ENCODE measurements around the gene ECHS1. TPM values are rescaled to one million over a fixed set of nuclear protein-coding genes. Genes with fewer than 3 reads are reported as not detected.

The ECHS1 gene
- total RNA-seq, 1 experiment from 2014 or later = 90.7 TPM

DNA sequence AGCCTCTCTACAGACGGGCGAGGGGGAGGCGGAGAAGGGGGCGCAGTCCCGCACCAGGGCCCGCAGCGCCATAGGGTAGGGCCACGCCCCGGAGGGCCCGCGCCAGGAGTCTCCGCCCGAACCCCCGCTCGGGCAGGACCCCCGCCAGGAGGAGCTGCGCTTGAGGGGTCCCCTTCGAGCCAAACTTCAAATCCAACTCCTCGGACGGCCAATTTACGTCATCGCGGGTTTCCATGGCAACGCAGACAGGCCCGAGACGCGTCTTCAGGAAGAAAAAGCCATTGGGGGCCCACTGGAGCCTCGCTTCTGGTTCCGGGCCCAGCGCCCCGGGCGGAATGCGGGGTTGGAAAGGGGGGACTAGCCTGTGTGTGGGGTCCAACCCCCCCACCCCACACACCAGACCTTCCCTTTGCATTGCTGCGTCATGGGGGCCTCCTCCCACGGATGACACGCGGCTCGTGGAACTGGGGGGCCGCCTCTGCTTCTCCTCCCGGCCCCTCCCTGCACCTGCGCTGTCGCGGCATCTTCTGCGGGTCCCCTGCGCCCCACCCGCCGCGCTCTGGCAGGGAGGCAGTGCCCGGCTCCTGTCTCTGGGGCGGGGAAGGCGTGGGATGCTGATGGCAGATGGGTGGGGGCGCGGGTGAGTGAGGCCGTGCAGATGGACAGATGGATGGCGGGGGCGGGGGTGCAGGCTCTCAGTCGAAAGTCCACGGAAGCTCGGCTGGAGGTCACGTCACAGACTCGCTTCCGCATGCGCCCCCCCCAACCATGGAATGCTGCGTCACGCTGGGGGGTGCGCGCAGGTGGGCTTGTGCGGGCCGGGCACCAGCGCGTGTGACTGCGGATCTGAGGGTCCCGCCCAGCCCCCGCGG, 37.7 kb downstream of the ECHS1 start:
- no peak overlapping the region for H3K4me2 ChIP-seq

DNA sequence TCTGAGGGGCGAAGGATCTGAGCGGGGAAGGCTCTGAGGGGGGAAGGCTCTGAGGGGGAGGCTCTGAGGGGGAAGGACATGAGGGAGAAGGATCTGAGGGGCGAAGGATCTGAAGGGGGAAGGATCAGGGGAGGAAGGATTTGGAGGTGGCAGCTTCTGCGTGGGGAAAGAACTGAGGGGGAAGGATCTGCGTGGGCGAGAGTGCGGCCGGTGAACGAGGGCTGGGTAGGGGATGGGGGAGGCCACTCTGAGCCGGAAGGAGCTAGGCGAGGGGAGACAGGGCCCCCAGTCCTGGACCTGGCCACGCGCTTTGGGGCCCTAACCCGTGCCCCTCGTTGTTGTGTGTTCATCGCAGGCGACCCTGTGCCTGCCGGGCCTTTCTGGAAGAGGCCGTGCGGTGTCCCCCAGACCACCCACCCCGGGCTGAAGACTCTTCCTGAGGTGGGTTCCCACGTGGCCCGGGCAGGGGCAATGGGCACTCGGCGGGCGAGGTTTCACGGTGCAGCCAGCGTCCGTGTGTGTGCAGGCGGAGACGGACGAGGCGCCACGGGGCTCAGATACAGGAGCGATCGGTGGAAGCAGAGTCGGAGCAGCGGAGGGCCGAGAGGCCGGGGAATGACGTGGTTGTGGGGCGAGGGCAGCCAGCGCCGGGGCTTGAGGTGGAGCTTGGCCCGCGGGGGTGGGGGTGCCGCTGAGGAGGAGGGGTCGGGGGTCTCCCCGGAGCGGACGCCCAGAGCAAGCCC, 38.5 kb downstream of the ECHS1 start:
- DNase-seq = no peak
- no peak overlapping the region for H3K27ac ChIP-seq
- no peaks in the 10 kb centered on the region for H3K9me2 ChIP-seq (ENCODE audit: insufficient read depth)
- intact Hi-C loops (cut with micrococcal nuclease; ENCODE audit: unreplicated experiment) = no loop called here
- no peak overlapping the region for H2AFZ ChIP-seq
- H3K79me2 ChIP-seq (ENCODE audit: low read depth) = no peaks in the 10 kb centered on the region
- POLR2A ChIA-PET (ENCODE audit: unreplicated experiment) = no interaction called here
- no peak overlapping the region for H3K4me2 ChIP-seq
- H3K4me1 ChIP-seq (replicated peaks; ENCODE audit: insufficient read depth) = no peaks in the 10 kb centered on the region
- no TSS peak for BruUV-seq (replicated peaks)
- peaks cover 15% of the 10 kb centered on the region for H3K27me3 ChIP-seq (ENCODE audit: insufficient read depth, low read depth)
- CTCF ChIA-PET = no interaction called here
- no peak overlapping the region for H3K4me3 ChIP-seq
- no peaks in the 10 kb centered on the region for H4K20me1 ChIP-seq (ENCODE audit: insufficient read depth)
- TF ChIP-seq, protein P1, sequence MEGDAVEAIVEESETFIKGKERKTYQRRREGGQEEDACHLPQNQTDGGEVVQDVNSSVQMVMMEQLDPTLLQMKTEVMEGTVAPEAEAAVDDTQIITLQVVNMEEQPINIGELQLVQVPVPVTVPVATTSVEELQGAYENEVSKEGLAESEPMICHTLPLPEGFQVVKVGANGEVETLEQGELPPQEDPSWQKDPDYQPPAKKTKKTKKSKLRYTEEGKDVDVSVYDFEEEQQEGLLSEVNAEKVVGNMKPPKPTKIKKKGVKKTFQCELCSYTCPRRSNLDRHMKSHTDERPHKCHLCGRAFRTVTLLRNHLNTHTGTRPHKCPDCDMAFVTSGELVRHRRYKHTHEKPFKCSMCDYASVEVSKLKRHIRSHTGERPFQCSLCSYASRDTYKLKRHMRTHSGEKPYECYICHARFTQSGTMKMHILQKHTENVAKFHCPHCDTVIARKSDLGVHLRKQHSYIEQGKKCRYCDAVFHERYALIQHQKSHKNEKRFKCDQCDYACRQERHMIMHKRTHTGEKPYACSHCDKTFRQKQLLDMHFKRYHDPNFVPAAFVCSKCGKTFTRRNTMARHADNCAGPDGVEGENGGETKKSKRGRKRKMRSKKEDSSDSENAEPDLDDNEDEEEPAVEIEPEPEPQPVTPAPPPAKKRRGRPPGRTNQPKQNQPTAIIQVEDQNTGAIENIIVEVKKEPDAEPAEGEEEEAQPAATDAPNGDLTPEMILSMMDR (conservative IDR thresholded peaks at IDR 0.05) = no peak
- no peak for TF ChIP-seq EZH2 (IDR thresholded peaks at IDR 0.05; ENCODE audit: low read depth)
- H3K36me3 ChIP-seq (ENCODE audit: low read depth) = no peaks in the 10 kb centered on the region
- no peaks in the 10 kb centered on the region for H3K9me3 ChIP-seq (ENCODE audit: insufficient read depth, low read depth)
- no peaks in the 10 kb centered on the region for H3F3A ChIP-seq (ENCODE audit: insufficient read depth, low read depth)

More for the DNA sequence above, 37.7 kb downstream of the ECHS1 start:
- no peaks in the 10 kb centered on the region for H3K9me2 ChIP-seq (ENCODE audit: insufficient read depth)
- POLR2A ChIA-PET (ENCODE audit: unreplicated experiment) = no interaction called here
- TF ChIP-seq, protein P1 (conservative IDR thresholded peaks at IDR 0.05) = no peak
- no peak for TF ChIP-seq EZH2 (IDR thresholded peaks at IDR 0.05; ENCODE audit: low read depth)
- H3K36me3 ChIP-seq (ENCODE audit: low read depth) = no peaks in the 10 kb centered on the region
- no peak overlapping the region for H3K27ac ChIP-seq
- no peak for DNase-seq
- no peaks in the 10 kb centered on the region for H3K9me3 ChIP-seq (ENCODE audit: insufficient read depth, low read depth)
- H3F3A ChIP-seq (ENCODE audit: insufficient read depth, low read depth) = no peaks in the 10 kb centered on the region
- H4K20me1 ChIP-seq (ENCODE audit: insufficient read depth) = no peaks in the 10 kb centered on the region
- CTCF ChIA-PET = no interaction called here
- no peaks in the 10 kb centered on the region for H3K79me2 ChIP-seq (ENCODE audit: low read depth)
- H3K27me3 ChIP-seq (ENCODE audit: insufficient read depth, low read depth) = peaks cover 15% of the 10 kb centered on the region
- intact Hi-C loops (cut with micrococcal nuclease; ENCODE audit: unreplicated experiment) = no loop called here
- no TSS peak for BruUV-seq (replicated peaks)
- no peak overlapping the region for H2AFZ ChIP-seq
- H3K4me1 ChIP-seq (replicated peaks; ENCODE audit: insufficient read depth) = no peaks in the 10 kb centered on the region
- no peak overlapping the region for H3K4me3 ChIP-seq

DNA sequence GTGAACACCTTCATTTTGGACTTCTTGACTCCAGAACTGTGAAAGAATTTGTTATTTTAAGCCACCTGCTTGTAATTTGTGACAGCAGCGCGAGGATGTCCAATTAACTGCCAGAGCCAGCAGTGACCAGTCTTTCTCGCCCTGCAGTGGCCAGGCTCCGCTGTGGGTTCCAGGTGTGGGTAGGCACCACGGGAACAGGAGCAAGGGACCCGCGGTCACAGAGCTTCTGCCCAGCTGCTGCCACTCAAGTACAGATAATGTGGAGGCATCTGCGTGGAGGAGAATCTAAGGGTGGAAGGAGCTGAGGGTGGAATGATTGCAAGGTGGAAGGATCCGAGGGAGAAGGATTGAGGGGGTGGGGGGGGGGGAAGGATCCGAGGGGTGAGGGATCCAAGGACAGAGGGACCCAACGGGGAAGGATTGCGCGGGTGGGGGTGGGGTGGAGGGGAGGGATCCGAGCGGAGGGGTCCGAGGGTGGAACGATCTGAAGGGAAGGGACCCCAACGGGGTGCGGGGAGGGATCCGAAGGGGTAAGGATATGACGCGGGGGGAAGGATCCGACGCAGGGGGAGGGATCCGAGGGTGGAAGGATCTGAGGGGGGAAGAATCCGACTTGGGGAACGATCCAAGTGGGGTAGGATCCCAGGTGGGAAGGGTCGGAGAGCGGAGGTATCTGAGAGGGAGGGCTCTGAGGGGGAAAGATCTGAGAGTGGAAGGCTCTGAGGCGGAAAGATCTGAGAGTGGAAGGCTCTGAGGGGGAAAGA, 40.0 kb downstream of the ECHS1 start:
- POLR2A ChIA-PET (ENCODE audit: unreplicated experiment) = no interaction called here
- H3K9me2 ChIP-seq (ENCODE audit: insufficient read depth) = no peaks in the 10 kb centered on the region
- intact Hi-C loops (cut with micrococcal nuclease; ENCODE audit: unreplicated experiment) = no loop called here
- H3K4me2 ChIP-seq = no peak overlapping the region
- H3K27ac ChIP-seq = no peak overlapping the region
- peaks cover 15% of the 10 kb centered on the region for H3K27me3 ChIP-seq (ENCODE audit: insufficient read depth, low read depth)
- no peaks in the 10 kb centered on the region for H3K36me3 ChIP-seq (ENCODE audit: low read depth)
- no peaks in the 10 kb centered on the region for H3K79me2 ChIP-seq (ENCODE audit: low read depth)
- no peak overlapping the region for H2AFZ ChIP-seq
- H3K9me3 ChIP-seq (ENCODE audit: insufficient read depth, low read depth) = no peaks in the 10 kb centered on the region
- H4K20me1 ChIP-seq (ENCODE audit: insufficient read depth) = no peaks in the 10 kb centered on the region
- no peaks in the 10 kb centered on the region for H3K4me1 ChIP-seq (replicated peaks; ENCODE audit: insufficient read depth)
- CTCF ChIA-PET = no interaction called here
- TF ChIP-seq, protein P1 (conservative IDR thresholded peaks at IDR 0.05) = no peak
- TF ChIP-seq EZH2 (IDR thresholded peaks at IDR 0.05; ENCODE audit: low read depth) = no peak
- H3K4me3 ChIP-seq = no peak overlapping the region
- no TSS peak for BruUV-seq (replicated peaks)
- no peaks in the 10 kb centered on the region for H3F3A ChIP-seq (ENCODE audit: insufficient read depth, low read depth)
- no peak for DNase-seq
